GM19239 (cell line): ENCODE measurements around the gene HOXA7.

Experiments
- DNase-seq: peaks from one replicate; pipeline ENCODE4 v3.0.0; 2011; ENCODE audit warnings: low spot score; ENCODE audit not compliant: insufficient read length
- FAIRE-seq: peaks from 2 replicates; lab custom pipeline; 2011; peaks lifted over from hg19 to GRCh38; lab: Jason Lieb, UNC

Gene HOXA7

DNA sequence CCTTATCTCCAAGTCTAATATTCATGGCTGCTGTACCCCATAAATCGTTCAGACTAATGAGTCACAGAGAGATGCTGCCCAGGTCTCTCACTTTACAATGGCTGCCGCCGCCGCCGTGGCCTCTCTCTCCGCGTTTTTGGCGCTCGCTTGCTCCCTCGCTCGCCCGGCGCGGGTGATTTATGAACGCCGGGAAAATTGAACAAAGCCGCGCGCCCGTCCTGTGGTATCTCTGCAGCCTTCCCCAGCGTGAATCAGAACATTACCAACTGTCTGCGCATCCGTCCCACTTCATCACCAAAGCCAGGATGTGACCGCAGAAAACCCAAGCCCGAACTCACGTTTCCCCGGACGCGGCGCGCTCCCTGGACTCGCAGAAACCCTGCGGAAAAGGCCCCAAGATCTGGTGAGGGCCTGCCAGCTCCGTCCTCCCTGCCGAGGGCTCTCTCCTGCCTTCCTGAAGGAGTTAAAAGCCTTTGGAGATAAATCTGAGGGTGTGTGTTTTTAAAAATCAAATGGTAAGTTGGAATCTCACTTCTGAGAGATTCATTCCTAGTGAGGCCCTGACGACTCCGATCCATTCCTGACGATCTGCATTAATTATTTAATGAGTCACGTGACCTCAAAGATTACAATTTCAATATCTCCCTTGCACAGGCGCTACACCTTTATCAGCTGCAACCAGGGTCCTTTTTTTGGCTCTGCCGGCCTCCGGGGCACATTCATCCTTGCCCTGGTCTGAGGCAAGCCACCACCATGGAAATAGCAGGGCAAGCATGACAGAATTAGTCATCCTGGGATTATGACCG is 32.2 kb downstream of the HOXA7 start:
- no peak for FAIRE-seq
- DNase-seq, result no peak

- FAIRE-seq (no peak), DNase-seq (no peak)
These were observed 32.9 kb downstream of the HOXA7 start for GRCh38 chr7:27123477-27124053.

DNA sequence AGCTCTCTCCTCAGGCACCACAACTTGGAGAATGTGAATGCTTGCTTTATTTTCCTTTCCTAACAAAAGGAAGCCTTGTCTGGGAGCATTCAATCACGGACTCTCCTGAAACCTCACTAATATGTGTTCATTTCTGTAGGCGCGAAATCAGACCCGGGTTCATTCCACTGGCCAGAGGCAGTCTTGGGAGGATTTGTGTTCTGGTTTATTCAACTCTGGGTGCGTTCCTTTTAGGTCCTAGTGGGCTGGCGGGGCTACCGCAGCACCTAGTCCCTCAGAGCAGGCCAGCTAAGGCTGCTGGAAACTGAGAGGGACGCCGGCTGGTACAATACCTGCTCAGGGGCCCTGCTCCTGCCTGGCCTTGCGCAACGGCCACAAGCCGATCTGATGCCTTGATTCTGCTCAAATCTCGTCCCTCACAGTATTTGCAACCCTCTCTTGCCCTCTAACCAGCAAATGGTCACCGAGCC is 33.4 kb downstream of the HOXA7 start:
- DNase-seq, result no peak

DNA sequence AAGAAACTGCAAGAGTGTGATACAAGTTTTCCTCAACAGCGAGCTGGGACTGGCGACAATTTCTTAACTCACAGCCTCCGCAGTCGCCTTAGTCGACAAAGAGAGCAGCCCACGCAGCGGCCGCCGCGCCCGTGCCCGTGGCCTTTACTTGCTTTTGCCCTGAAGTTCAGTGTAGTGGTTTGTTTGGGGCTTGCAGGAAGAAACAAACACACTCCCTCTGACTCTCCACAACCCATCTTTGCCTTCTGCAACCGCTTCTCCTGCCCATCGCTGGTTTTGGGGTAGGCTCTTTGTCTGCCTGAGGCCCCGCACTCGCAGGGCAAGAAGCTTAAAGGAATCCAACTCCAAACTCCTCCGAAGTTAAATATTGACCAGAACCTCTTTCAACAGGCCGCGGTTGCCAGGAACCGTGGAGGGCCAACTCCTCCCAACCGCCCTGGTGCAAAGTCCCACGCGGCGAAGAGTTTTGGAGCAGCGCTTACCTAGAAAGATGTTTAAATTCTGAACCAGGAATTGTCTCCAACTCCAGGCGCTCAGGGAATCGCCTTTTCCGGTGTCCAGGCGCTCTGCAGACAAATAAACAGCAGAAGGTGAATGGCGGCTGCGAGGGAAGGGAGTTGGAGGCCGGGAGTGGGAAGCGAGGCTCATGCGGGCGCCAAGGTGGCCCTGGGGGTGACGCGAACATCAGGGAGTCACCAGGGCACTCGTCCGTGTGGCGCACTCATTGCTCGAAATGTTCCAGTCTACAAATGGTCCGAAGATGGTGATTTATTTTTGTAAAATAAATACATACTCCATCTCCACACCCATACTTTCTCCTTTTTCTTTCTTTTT is 34.2 kb downstream of the HOXA7 start:
- FAIRE-seq (no peak), DNase-seq (no peak)

More for the DNA sequence above, 33.4 kb downstream of the HOXA7 start:
- no peak for FAIRE-seq

DNA sequence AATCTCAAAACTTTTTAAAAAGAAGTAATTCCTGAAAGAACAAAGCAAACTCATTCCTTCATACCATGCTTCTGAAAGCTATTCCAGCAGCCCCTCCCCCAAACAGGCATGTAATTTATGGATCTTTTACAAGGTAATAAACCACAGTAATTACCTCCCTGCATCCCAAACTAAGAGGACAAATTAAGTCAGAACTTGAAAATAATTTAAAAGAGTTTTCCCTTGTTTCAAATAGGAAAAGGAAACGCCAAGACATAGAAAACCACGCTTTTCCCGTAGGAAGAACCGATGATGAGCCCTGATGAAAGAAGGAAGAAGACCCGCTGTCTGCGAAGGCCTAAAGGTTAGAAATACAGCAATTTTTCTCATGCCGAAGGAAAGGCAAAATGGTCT is 34.8 kb downstream of the HOXA7 start:
- FAIRE-seq (no peak), DNase-seq (no peak)

- no peak for FAIRE-seq
- no peak for DNase-seq
These were observed 37.0 kb downstream of the HOXA7 start for GRCh38 chr7:27119412-27119911.

GRCh38 chr7:27118580-27118979 is 37.9 kb downstream of the HOXA7 start:
- FAIRE-seq (no peak), DNase-seq (no peak)

- DNase-seq (no peak), FAIRE-seq (no peak)
These were observed 38.5 kb downstream of the HOXA7 start for GRCh38 chr7:27117887-27118491.

DNA sequence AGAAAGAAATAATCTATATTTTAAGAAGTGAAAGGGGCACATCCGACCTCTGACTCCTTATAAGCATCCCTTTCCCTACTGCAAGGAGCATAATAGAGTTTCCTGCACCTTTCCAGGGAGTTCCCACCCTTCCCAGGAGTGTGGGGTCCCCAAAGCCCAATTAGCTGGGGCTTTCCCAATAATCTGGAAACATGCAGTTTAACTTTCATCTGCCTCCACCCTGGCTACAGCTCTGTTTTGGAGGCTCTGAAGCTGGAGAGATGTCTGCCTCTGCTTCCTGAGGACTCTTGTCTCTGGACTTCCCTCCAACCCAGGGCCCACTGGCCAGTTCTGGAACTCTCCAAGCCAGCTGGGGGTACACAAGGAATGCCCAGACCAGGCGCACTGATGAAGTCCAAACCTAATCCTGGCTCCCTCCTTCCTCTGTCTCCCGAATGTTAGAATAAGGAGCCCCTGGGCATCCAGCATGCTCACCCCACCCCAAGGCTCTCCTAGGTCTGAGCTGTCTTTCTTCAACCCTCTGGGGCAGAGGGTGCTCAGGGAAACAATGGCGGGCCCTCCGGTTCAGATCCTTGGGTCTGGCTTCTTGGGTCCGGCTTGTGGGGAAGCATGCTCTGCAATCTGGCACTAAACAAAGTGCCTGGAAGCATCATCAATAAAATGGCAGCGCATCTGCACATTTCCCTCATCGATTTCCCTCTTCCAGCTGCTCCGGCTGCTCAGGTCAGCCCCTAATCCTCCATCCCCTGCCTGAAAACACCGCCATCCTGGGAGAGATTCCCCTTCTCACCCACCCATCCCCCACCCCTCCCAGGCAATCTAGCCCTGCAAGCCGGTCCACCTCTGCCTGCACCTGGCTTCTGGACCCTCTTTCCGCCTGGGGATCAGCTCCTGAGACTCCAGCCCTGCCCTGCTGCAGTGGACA is 39.3 kb downstream of the HOXA7 start:
- FAIRE-seq (no peak), DNase-seq (no peak)

DNA sequence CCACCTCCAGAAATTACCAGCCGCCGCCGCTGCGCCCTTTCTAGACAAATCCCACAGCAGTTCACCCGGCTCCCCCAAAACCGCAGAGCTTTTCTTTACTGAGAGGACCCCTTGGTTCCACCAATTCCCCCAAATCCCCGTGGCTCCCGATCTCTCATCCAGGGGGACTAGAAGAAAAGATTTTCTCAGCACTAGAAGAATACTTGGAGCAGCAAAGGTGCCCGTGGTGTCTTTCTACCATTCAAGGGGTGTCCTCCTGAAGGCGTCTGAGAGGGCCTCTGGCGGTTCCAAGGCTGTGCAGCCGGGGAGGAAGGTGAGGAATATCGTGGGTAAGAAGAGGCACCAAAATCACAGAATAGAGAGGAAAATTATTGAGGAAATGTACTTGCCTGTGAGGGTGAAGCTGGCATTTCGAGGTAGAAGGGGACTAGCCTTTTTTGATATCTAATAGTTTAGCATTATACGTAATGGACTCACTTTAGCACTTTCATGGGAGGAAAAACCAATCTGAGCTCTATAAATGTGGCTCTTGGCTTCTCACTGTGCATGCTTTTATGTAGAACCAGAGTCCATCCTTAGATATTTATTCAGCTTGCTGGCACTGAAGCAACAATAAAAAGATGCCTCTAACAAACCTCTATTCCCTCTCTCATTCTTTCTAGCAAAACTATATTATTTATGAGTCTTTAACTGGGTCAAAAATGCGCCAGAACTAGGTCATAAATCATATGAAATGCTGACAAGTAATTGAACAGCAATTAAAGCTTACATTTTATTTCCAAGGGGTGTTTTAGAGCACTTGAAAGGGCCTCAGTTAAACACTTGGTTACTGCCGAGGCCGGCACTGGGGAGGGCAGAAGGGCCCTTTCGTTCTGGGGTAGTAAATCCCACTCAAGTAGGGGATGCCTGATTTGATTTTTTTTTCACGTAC is 40.2 kb downstream of the HOXA7 start:
- no peak for FAIRE-seq
- DNase-seq, result no peak

GRCh38 chr7:27115221-27116026 is 41.1 kb downstream of the HOXA7 start:
- FAIRE-seq, result no peak
- no peak for DNase-seq

DNA sequence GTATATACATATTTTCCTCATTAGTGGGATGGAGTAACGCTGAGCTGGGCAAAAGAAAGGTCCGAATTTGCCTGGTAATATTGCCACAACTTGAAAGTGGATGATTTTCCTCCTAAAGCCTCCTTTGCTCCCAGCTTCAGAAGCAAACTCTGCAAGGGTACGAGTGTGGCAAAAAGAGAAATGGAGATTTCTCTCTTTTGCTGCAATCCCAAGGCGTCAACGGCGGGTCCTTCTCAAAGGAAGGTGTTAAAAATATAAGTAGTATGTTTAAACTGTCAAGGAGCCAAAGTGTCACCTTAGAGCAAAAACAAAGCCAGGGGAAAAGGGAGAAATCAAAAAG is 41.6 kb downstream of the HOXA7 start:
- DNase-seq (no peak), FAIRE-seq (no peak)

- FAIRE-seq (no peak), DNase-seq (no peak)
These were observed 42.3 kb downstream of the HOXA7 start for GRCh38 chr7:27113991-27114769.

DNA sequence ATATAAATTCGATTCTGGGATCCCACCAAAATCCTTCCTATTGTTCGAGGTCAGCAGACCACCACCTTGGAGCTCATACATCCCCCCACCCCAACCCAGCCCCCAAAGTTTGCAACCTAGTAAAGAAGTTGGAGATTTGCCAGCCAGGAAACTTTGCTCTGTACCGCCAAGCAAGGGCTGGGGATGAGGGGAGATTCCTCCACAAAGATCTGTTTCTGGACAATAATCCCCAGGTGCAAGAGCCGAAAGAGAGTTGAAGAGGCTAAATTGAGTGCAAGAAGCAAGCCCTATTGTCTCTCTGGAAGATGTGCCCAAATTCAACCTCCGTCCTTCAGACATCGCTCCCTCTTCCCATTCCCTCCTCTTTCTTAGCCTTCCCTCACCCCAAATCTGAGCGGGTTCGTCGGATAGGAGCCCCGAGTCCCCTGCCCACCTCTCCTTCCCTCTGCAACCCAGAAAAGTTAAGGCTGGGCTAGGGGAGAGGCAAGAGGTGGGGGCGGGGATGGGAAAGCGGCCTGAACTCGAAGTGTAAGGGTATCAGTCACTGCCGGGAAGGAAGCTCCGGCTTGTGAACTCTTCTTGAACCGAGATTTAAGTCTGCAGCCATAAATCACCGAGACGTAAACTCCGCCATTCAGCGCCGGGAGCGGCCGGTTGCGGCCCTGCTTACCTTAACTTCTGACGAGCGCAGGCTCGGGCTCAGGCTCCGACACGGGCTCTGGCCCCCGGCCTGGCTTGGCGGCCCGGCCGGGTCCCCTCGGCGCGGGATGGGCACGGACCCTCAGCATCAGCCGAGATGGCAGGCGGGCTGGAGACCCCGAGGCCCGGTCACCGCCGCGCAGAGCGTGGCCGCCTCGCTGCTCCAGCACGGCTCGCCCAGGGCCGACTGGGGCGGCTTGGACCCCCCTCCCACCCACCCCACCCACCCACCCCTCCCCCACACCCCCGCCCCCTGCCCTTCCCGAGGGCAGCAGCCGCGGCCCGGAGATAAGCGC is 43.2 kb downstream of the HOXA7 start:
- no peak for DNase-seq
- FAIRE-seq, result no peak

- DNase-seq, result no peak
- FAIRE-seq, result no peak
These were observed 44.1 kb downstream of the HOXA7 start for GRCh38 chr7:27112361-27112760.
